LNCAP (cell line): ENCODE measurements around the gene NUP54.
A peak's percentile ranks its signal among the peaks of the same experiment; 100 is the strongest.

Experiments used
- TF ChIP-seq, protein P1 (sequence below): fragments of 450-650 bp; IDR thresholded peaks from 2 replicates; pipeline ENCODE4 v1.5.1; 2017; ENCODE audit warnings: mild to moderate bottlenecking

NUP54 gene

DNA sequence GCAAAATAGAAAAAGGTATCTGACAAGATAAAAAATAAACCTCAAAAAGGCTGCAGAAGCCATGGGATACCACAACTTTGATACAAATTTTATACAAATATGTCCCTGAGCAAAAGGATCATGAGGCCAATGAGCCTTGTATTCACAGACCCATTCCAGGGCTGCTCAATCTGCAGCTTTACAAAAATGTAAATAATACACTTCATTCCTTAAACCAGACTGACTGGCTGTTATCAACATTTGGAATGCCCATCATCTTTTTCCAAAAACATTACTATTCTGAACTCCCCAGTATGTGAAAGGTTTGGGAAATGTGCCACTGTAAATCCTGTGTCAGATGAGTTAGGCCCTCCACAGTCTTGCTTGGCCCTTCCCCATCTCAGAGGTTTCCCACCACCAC lies 40.0 kb upstream of the NUP54 start:
- TF ChIP-seq, protein P1, sequence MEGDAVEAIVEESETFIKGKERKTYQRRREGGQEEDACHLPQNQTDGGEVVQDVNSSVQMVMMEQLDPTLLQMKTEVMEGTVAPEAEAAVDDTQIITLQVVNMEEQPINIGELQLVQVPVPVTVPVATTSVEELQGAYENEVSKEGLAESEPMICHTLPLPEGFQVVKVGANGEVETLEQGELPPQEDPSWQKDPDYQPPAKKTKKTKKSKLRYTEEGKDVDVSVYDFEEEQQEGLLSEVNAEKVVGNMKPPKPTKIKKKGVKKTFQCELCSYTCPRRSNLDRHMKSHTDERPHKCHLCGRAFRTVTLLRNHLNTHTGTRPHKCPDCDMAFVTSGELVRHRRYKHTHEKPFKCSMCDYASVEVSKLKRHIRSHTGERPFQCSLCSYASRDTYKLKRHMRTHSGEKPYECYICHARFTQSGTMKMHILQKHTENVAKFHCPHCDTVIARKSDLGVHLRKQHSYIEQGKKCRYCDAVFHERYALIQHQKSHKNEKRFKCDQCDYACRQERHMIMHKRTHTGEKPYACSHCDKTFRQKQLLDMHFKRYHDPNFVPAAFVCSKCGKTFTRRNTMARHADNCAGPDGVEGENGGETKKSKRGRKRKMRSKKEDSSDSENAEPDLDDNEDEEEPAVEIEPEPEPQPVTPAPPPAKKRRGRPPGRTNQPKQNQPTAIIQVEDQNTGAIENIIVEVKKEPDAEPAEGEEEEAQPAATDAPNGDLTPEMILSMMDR, result no peak

DNA sequence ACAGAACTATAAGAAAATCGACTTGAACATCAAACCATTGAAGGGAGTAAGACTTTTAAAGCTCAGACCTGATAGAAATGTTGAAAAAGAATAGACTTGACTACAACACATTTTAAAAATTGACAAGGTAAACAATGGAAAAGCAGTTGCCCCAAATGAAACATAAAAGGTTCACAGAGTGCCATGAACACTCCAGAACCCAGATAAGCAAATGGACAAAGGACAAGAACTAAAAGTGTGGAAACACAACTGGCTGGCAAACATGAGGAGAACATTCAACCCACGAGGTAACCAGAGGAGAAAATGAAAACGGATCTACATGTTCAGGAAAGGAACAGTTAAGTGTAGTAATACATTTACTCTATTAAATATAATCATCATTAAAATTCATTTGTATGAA lies 39.0 kb upstream of the NUP54 start:
- TF ChIP-seq, protein P1, result no peak

DNA sequence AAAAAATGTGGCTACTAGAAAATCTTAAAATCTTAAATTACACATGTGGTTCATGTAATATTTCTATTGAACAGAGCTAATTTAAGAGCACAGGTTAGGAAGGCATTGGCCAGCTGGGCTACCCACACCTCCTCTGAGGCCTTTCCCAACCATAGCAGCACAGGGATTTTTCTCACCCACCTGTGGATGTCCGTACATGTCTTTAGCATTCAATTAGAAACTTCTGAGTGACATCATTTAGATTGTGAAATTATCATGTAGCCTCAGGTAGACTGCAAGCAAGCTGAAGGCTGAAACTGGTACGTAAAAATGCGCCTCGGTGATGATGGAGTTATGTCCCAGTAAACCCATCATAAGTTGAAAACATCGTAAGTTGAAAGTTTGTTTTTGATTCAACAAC lies 34.3 kb upstream of the NUP54 start:
- TF ChIP-seq, protein P1, result no peak

DNA sequence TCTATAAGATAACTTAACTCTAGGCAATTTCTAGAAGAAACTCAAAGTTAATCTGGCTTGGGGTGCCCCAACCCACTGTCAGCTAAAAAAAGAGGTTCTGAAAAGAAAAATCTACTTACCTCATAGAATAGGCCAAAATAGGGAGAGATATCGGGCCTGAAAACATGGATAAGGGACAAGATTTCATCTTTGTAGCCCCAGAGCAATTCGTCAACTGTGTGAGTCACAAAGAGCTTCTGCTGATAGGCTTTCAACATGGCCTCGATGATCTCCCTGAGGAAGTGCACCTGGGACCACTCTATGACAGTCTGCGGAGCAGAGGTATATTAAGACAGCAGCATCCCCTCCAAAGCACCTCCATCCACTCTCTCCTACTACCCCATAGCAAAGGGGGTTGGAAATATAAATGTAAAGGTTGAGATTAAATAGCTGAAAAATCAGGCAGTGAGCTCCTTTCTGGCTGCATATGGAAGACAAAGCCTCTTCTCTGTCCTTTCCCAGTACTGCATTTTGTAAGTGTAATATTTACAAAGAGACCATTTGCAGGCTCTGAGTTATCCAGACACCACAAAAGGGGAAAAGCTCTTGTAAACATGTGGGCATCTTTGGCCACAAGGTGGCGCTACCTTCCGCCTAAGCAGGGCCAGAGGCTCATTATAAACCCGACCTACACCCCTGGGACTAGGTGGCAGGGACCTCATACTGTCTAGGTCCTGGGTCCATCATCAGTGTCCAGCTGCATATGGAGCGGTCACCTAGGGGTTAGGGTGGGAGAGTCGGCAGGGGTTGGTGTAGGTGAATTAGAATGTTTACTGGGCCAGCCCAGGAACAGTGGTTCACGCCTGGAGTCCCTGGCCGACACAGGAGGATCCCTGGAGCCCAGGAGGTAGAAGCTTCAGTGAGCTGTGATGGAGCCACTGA lies 31.5 kb upstream of the NUP54 start:
- TF ChIP-seq, protein P1, result peak; percentile 86

DNA sequence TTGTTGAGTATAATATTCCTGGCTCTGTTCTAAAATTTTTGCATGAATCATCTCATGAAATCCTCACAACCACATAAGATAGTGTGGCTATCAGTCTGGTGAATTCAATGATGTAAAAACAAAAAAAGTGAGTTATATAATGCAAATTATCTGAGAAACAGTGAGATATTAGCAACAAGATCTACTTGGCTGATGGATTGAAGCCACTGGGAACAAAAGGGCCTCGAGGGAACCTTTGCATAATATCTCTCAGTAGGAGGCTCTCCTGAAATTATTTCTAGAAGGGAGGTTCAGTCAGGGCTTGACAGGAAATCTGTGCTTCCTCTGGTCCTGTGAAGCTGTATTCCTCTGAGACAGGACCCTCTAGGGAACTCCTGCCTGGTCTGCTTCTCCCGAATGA lies 30.1 kb upstream of the NUP54 start:
- TF ChIP-seq, protein P1, result no peak

DNA sequence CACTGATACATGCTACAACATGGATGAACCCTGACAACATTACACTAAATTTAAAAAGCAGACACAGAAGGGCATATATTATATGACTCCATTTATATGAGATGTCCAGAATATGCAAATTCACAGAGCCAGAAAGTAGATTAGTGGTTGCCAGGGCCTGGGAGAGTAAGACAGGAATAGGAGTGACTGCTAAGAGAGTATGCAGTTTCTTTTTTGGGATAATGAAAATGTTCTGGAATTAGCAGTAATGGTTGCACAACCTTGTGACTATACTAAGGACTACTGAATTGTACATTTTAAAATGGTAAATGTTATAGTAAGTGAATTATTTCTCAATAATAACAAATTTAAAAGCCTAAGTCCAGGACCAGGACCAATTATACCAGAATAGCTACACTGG lies 29.5 kb upstream of the NUP54 start:
- TF ChIP-seq, protein P1, result no peak

DNA sequence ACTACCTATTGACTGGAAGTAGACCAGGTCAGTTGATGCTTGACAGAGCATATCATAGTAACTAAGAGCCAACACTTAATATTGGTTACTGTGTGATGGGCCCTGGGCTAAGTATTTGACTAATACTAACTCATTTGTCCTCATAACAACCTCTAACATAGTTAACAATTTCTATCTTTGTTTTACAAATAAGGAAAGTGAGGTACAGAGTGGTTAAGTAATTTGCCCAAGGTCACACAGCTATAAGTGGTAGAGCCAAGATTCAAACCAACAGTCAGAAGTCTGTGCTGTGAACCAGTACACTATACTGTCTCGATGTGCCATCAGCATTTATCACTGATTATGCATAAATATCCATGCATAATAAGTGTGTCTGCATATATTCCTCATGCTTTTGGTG lies 27.1 kb upstream of the NUP54 start:
- TF ChIP-seq, protein P1, result no peak
